ENCODE measurements around the gene ZBP1.
"Not testable (repeated sequence)": the region's sequence is repeated elsewhere in the genome, so short reads cannot be mapped to it uniquely, and the experiment has no call there.

Gene ZBP1

GRCh38 chr20:57638895-57639236 is 18.6 kb upstream of the ZBP1 start:
- DNase-seq = no peak

GRCh38 chr20:57638173-57638894 is 18.1 kb upstream of the ZBP1 start:
- DNase-seq = no peak

GRCh38 chr20:57633945-57634491 is 13.8 kb upstream of the ZBP1 start:
- DNase-seq = no peak

DNA sequence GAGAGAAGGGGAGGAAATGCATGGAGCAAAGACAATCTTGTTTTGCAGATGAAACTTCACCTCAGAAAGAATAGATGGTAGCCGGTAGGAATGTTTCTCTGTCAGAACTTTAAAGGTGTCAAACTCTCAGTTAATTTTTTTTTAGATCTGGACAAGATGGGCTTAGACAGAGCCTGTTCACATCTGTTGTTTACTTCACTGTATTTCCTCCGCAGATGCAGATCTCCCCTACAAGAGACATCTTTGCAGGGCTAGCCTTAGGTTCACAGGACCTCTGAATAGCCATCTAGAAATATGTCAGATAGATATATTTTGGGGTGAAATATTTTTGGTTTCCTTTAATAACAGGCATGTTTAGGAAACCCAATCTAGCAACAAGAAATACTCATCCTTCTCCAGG is 12.1 kb upstream of the ZBP1 start:
- DNase-seq = no peak

DNA sequence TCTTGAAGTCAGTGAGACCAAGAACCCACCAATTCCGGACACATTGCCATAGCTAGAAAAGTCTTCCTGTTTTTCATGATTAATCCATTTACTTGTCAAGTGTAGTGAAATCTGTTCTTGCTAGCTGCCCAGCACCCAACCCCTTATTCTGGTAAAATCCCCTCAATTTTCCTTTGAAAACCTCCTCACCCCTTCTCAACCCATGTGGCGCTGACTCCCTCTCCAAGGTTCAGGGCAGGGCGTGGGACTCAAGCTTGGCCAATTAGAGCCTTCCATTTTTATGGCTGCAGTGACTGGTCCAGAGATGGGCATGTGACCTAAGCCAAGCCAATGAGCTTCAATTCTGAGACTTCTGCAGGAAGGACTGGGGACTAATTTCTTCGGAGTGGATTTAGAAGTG is 9.8 kb upstream of the ZBP1 start:
- peak in 3 of 4 experiments; percentile 38 to 51 (median 39) for DNase-seq

DNA sequence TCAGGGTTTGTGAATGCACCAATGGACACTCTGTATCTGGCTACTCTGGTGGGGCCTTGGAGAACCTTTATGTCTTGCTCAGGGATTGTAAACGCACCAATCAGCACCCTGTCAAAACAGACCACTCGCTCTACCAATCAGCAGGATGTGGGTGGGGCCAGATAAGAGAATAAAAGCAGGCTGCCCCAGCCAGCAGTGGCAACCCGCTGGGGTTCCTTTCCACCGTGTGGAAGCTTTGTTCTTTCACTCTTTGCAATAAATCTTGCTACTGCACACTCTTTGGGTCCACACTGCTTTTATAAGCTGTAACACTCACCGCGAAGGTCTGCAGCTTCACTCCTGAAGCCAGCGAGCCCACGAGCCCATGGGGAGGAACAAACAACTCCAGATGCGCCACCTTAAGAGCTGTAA is 9.3 kb upstream of the ZBP1 start:
- peak in 1 of 4 experiments; percentile 13 for DNase-seq

- not testable (repeated sequence) for DNase-seq
These were observed 8.7 kb upstream of the ZBP1 start for GRCh38 chr20:57628962-57629308.

DNA sequence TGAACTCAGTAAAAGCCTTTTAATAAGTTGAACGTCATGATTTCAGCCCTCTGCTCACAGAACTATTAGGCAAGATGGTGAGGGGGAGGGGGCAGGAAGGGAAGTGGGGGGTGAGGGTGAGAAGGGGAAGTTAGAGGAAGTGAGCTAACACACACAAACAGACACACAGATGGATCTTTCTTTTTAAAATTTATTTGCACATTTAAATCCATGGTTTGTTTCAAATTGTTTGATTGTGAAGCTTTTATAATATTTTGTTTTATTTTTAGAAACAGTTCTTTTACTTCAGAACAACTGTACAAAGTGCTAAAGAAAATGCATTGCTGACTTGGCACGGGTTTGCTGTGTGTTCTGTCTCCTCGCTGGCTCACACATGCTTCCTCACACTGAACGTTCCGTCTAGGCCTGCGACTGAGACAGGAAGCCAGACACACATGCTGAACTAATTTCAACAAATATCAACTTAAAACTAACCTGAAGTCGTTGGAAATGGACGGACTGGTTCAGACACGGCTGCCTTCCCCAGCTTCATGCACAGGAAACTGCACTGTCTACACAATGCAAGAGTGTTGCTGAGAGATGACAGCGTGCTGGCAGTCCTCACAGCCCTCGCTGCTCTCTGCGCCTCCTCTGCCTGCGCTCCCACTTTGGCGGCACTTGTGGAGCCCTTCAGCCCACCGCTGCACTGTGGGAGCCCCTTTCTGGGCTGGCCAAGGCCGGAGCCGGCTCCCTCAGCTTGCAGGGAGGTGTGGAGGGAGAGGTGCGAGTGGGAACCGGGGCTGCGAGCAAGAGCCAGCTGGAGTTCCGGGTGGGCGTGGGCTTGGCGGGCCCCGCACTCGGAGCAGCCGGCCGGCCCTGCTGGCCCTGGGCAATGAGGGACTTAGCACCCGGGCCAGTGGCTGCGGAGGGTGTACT is 8.1 kb upstream of the ZBP1 start:
- DNase-seq = peak; percentile 74 to 94 (median 82)

- no peak for DNase-seq
These were observed 7.1 kb upstream of the ZBP1 start for GRCh38 chr20:57627339-57627738.

DNA sequence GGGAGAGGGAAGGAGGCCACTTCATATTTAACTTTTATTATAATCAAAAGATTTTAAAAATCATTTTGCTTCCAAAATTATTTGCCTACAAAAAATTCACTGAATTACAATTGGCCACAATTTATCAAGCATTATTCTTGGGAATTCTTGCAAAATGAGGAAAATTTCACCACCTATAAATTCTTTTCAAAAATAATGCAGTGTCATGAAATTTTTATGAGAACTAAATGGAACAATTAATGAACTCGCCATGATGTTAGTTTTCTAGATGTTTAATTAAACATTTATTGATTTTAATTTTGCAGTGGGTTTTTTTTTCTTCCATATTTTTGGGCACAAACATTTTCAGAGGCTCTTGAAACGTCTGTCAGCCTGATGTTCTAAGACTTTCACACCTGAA is 5.8 kb upstream of the ZBP1 start:
- DNase-seq = no peak

DNA sequence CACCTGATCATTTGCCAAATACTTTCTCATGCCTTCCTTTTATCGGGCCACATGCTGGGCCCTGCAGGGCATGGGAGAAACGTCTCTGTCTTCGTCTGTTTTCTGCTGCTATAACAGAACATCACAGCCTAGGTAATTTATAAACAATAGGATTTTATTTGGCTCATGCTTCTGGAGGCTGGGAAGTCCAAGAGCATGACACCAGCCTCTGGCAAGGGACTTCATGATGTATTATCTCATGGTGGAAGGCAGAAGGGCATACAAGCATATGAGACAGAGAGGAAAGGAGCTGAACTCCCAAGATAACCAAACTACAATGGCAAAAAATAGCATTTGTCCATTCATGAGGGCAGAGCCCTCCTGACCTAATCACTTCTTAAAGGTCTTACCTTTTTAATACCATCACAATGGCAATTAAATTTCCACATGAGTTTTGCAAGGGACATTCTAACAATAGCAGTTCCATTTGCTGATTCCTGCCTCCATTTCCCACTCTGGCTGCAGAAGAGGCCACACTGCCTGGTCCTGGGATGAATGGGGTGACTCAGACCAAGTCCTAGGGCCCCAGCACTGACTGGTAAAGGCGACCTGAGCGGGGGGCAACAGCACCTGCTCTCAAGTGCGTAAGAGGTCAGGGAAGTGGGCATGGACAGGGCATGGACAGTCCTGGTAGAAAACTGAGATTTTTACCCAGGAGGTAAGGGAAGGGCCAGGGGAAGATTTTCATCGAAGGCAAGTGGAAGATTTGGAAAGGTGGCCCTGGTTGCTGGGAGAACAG is 5.1 kb upstream of the ZBP1 start:
- no peak for DNase-seq

- no peak for DNase-seq
These were observed 3.9 kb upstream of the ZBP1 start for GRCh38 chr20:57624124-57624523.

- DNase-seq = peak; percentile 16 to 64 (median 30)
These were observed 2.6 kb upstream of the ZBP1 start for GRCh38 chr20:57622579-57623381.

- DNase-seq = no peak
These were observed 2.0 kb upstream of the ZBP1 start for GRCh38 chr20:57622201-57622570.

DNA sequence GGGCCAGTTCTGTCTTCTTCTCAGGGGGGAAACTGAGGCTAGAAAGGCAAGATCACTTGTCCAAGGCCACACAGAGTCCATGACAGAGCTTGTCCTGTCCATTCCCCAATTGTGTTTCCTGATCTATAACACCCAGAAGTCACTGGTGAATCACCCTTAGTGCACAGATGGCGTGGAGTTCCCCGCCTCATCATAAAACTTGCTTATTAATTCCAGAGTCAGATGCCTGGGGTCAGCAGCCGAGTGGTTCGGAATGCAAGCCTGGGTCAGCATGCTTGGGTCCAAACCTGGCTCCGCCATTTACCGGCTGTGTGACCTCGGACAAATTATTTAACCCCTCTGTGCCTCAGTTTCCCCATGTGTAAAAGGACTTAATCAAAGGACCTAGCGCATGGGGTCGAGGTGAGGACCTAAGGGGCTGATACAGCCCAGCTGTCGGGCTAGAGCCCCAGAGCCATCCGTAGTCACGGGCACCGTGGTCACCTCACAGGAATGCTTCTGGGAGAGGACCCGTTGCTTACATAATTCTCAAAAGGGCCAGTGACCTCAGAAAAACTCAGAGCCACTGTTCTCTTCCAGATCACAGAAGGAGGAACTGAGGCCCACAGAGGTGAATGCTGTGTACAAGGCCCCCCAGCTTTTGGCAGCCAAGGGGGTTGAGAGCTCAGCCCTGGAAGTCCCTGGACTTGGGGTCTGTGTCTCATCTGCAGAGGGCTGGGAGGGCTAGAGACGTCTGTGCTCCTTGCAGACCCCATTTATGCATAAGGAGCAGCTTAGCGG is 1.4 kb upstream of the ZBP1 start:
- DNase-seq = no peak

GRCh38 chr20:57620999-57621398 is 773 bp upstream of the ZBP1 start:
- DNase-seq = peak in 1 of 4 experiments; percentile 32

DNA sequence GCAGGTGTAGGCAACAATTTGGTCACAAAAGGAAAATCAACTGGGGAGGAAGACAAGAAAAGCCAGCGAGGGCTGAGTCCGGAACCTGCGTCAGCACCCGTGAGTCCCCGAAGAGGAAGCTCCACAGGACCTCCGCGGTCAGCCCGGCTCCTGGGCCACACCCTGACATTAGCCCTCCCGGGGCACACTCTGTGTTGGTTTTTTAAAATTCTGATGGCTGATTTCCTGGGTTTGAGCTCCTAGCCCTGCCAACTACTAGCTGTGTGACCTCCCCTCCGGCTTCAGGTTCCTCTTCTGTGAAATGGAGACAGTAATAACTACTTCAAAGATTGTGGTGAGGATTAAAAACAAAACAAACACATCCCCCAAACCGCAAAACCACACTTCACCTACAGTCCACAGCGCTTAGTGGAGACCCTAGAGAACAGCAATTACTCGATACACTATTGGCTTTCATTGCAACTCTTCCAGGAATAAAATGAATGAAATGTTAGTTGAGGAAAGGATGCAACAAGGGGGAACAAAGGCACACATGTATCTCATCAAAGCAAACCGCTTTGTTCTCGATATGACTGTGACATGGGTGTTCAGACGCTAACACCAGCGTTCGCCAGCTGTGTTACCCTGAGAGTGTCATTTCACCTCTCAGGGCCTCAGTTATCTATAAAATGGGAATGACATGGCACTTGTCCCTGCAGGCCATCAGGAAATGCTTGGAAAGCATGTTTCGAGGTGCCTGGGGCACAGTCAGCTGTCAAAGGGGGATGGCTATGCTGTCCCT is 985 bp downstream of the ZBP1 start:
- peak; percentile 59 to 80 (median 72) for DNase-seq

GRCh38 chr20:57618764-57619050 is 1.5 kb downstream of the ZBP1 start:
- no peak for DNase-seq

DNA sequence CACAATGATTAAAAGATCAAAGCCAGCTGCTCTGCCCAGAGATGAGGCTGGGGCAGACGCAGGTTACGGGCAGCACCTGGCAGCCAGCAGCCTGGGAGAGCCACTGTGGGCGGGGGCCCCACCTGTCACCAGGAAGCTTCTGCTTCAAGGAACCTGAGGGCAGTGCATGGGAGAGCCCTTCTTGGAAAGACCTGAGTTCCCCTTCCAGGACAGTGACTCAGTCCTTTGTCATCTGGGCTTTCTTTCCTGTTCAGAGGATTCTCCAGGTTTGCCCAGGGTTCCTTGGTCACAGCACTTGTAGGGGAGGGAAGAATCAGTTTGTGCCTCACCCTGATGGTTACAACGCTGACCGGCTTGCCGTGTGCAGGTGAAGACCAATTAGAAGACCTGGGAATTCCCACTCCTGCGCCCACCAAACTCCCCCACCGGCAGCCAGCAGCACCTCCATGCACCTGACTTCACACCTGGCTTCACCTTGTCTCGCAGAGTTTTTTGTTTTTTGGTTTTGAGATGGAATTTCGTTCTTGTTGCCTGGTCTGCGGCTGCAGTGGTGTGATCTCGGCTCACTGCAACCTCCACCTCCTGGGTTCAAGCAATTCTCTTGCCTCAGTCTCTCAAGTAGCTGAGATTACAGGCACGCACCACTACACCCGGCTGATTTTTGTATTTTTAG is 2.0 kb downstream of the ZBP1 start:
- DNase-seq = peak; percentile 12 to 43 (median 36)
